ENCODE data around the gene SPTBN5. TPM values are rescaled to one million over a fixed set of nuclear protein-coding genes. Genes with fewer than 3 reads are reported as not detected.

Gene SPTBN5
- total RNA-seq, 1 experiment from 2014 or later = 2.1 TPM

DNA sequence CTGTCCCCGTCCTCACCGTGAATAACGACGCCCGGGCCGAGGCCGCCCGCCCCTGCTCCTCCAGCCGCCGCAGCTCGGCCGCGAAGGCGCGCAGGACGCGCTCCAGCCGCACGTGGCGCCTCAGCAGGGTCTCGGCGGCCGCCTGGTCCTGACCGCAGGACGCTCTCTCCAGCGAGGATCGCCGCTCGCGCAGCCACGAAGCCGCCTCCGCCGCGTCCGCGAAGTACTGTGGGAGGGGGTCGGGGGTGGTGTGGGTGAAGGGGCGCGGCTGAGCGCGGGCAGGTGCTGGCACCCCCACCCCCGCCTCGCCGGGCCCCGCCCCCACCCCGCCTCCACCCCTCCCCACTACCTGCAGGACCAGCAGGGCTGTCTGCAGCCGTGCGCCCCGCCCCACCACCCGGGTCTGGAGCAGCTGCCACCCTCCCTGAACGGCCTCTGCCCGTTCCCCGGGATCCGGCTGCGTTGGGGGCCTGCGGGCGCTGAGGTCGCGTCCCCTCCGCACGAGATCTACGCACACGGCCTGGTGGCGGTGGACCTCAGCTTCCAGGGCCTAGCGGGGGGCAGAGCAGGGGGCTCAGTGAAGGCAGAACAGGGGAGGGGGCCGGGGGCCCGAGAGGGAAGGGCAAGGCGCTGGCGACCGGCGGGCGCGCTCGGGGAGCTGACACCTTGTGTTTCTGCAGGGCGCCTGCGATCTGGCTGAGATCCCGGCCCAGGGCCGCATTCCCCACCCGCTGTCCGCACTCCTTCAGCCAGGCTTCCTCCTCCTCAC, 11.7 kb downstream of the SPTBN5 start:
- Histone ChIP-seq H3K4me1 (ENCODE audit: control insufficient read depth, insufficient read depth, low read length) (no peaks in the 10 kb centered on the region), H3K27ac (ENCODE audit: low read length) (no peak overlapping the region), H3K4me3 (ENCODE audit: low read depth in 2 of 2, low read length in 2 of 2) (no peak overlapping the region), H3K9me3 (ENCODE audit: control insufficient read depth, insufficient read depth, low read depth, low read length) (no peaks in the 10 kb centered on the region), H3K36me3 (ENCODE audit: control insufficient read depth, insufficient read depth, low read length) (no peaks in the 10 kb centered on the region), H3K27me3 (ENCODE audit: control insufficient read depth, insufficient read depth, low read length) (no peaks in the 10 kb centered on the region)
- in situ Hi-C loops (cut with HindIII; ENCODE audit: low pct_unique_long_range_greater_than_20kb, low sequenced_read_pairs) = no loop called here
- ATAC-seq (no peak), DNase-seq (ENCODE audit: low read depth, low spot score) (no peak)
- POLR2A ChIA-PET = no interaction called here
- CTCF ChIA-PET = no interaction called here
- TF ChIP-seq, protein P1, sequence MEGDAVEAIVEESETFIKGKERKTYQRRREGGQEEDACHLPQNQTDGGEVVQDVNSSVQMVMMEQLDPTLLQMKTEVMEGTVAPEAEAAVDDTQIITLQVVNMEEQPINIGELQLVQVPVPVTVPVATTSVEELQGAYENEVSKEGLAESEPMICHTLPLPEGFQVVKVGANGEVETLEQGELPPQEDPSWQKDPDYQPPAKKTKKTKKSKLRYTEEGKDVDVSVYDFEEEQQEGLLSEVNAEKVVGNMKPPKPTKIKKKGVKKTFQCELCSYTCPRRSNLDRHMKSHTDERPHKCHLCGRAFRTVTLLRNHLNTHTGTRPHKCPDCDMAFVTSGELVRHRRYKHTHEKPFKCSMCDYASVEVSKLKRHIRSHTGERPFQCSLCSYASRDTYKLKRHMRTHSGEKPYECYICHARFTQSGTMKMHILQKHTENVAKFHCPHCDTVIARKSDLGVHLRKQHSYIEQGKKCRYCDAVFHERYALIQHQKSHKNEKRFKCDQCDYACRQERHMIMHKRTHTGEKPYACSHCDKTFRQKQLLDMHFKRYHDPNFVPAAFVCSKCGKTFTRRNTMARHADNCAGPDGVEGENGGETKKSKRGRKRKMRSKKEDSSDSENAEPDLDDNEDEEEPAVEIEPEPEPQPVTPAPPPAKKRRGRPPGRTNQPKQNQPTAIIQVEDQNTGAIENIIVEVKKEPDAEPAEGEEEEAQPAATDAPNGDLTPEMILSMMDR (IDR thresholded peaks at IDR 0.05) = no peak
- TF ChIP-seq SIN3A (IDR thresholded peaks at IDR 0.05; ENCODE audit: borderline replicate concordance, insufficient read depth, low read depth, low read length) (no peak), POLR2AphosphoS5 (IDR thresholded peaks at IDR 0.05; ENCODE audit: low read depth, low read length) (no peak), TCF7L2 (IDR thresholded peaks at IDR 0.05; ENCODE audit: low read depth, low read length) (no peak)
- TF ChIP-seq, protein P2, sequence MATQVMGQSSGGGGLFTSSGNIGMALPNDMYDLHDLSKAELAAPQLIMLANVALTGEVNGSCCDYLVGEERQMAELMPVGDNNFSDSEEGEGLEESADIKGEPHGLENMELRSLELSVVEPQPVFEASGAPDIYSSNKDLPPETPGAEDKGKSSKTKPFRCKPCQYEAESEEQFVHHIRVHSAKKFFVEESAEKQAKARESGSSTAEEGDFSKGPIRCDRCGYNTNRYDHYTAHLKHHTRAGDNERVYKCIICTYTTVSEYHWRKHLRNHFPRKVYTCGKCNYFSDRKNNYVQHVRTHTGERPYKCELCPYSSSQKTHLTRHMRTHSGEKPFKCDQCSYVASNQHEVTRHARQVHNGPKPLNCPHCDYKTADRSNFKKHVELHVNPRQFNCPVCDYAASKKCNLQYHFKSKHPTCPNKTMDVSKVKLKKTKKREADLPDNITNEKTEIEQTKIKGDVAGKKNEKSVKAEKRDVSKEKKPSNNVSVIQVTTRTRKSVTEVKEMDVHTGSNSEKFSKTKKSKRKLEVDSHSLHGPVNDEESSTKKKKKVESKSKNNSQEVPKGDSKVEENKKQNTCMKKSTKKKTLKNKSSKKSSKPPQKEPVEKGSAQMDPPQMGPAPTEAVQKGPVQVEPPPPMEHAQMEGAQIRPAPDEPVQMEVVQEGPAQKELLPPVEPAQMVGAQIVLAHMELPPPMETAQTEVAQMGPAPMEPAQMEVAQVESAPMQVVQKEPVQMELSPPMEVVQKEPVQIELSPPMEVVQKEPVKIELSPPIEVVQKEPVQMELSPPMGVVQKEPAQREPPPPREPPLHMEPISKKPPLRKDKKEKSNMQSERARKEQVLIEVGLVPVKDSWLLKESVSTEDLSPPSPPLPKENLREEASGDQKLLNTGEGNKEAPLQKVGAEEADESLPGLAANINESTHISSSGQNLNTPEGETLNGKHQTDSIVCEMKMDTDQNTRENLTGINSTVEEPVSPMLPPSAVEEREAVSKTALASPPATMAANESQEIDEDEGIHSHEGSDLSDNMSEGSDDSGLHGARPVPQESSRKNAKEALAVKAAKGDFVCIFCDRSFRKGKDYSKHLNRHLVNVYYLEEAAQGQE (IDR thresholded peaks at IDR 0.05; ENCODE audit: insufficient read depth in 1 of 2, low read depth in 2 of 2, low read length in 1 of 2) = no peak
- no TSS peak for BruUV-seq (replicated peaks)
- intact Hi-C loops (cut with micrococcal nuclease; ENCODE audit: unreplicated experiment) = no loop called here

DNA sequence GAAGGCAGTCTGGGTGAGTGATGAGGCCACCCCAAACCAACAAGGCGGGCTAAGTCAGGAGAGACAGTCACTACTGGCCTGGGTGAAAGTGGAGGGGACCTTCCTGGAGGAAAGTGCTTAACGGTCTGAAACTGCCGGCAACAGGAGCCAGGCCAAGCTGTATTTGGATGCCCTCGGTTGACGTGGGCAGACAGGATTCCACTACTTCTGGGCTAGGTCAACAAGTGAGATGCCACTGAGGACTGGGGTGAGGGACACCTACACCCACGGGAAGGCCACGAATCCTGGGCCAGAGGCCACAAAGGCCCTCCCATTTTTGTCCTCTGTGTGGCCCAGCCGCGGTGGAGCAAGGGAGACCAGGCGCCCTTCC, 12.3 kb downstream of the SPTBN5 start:
- TF ChIP-seq, protein P2 (IDR thresholded peaks at IDR 0.05; ENCODE audit: insufficient read depth in 1 of 2, low read depth in 2 of 2, low read length in 1 of 2) = no peak
- TF ChIP-seq, protein P1 (IDR thresholded peaks at IDR 0.05) = no peak
- TF ChIP-seq SIN3A (IDR thresholded peaks at IDR 0.05; ENCODE audit: borderline replicate concordance, insufficient read depth, low read depth, low read length) = no peak
- no peak for TF ChIP-seq TCF7L2 (IDR thresholded peaks at IDR 0.05; ENCODE audit: low read depth, low read length)
- TF ChIP-seq POLR2AphosphoS5 (IDR thresholded peaks at IDR 0.05; ENCODE audit: low read depth, low read length) = no peak
- ChIA-PET POLR2A (no interaction called here), CTCF (no interaction called here)
- ATAC-seq = no peak
- BruUV-seq (replicated peaks) = no TSS peak
- Histone ChIP-seq H3K4me1 (ENCODE audit: control insufficient read depth, insufficient read depth, low read length) (no peaks in the 10 kb centered on the region), H3K27ac (ENCODE audit: low read length) (no peak overlapping the region), H3K9me3 (ENCODE audit: control insufficient read depth, insufficient read depth, low read depth, low read length) (no peaks in the 10 kb centered on the region), H3K36me3 (ENCODE audit: control insufficient read depth, insufficient read depth, low read length) (no peaks in the 10 kb centered on the region), H3K27me3 (ENCODE audit: control insufficient read depth, insufficient read depth, low read length) (no peaks in the 10 kb centered on the region), H3K4me3 (ENCODE audit: low read depth in 2 of 2, low read length in 2 of 2) (no peak overlapping the region)
- intact Hi-C loops (cut with micrococcal nuclease; ENCODE audit: unreplicated experiment) = no loop called here
- in situ Hi-C loops (cut with HindIII; ENCODE audit: low pct_unique_long_range_greater_than_20kb, low sequenced_read_pairs) = no loop called here
- no peak for DNase-seq (ENCODE audit: low read depth, low spot score)
